HG03442 (cell line): ENCODE data around the gene C2CD3.

Experiments
- ATAC-seq: cut with Tn5 transposase; IDR thresholded peaks from one replicate; pipeline ENCODE4 v1.9.1; 2021; ENCODE audit warnings: mild to moderate bottlenecking, moderate library complexity; ENCODE audit not compliant: unreplicated experiment

C2CD3 gene, protein sequence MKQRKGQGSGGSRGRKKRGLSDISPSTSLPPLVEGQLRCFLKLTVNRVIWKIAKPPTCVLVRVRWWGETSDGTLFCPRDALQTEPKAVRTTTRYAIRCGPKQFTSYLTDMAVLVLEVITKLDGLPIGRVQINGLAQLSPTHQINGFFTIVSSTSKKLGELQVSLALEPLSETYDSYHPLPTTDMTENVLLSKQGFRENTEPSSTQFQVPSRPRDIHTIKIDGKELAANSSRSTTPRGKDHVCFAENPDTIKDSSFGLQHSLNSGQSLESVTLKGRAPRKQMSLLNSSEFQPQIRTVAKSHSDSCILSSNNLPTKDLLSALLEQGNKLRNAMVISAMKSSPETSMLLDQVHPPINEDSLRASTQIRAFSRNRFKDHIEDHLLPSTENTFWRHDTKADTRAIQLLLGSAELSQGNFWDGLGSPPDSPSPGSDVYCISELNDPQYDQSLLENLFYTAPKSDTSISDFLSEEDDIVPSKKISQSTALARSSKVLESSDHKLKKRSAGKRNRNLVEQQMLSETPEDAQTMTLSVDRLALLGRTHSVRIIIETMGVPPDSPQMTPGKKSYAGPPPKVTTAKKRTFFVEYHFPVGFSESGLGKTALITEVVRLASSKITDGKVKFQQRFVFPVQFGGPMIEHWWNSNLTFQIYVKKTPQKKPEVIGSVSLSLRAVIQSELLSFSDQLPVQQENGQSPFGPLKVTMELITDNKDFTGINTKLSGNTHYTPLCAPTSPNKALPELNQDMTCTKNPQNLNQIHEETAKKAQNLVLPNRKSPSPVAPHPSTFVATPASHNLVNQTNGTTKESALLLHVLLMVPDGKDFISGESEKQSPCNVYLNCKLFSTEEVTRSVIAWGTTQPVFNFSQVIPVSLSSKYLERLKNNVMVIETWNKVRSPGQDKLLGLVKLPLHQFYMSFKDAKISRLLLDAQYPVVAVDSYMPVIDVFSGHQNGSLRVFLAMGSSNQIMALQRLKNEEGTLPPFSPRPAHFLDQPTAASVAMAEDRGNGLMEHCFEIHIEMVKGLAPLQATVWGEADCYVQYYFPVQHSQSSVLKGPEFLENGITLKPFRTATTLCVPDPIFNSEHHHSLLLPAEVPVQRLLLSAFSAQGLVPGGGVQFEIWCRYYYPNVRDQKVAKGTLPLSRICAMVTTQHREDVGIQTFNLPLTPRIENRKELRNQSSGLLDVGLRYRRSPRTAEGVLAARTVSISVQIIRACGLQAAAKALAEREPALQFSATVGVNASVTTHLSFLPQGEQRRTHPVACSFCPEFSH (N-terminal part only)

GRCh38 chr11:74170694-74171629 is at the start of gene C2CD3, which contains the start of gene PPME1:
Gene C2CD3, minus strand, starts transcription at chr11:74171002. Its CDS starts 210 bp downstream, at chr11:74170792.
Gene PPME1, plus strand, starts transcription at chr11:74171289. Its CDS starts 133 bp downstream, at chr11:74171422.
- ATAC-seq, result peak; percentile 90

GRCh38 chr11:74220376-74220775 is 49.6 kb upstream of the C2CD3 start:
- no peak for ATAC-seq

- ATAC-seq, result no peak
These were observed 41.7 kb upstream of the C2CD3 start for GRCh38 chr11:74212533-74212932.

DNA sequence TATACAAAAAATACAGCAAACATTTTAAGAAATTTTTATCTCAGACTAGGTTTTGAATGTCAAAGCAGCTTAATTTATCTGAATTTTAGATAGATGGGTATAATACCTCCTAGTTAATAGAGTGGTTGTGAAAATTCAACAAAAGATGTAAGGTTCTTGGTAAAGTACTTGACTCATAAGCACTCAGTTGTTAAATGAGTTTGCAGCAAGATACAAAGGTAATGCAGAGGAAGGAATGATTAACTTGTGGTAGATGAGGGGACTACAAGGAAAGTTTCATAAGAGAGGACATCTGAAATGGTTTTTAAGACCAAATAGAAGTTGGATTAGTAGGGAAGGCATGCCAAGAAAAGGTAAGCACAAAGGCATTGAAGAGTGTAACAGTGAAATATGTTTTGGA is 37.7 kb upstream of the C2CD3 start:
- no peak for ATAC-seq

- ATAC-seq, result no peak
These were observed 35.9 kb upstream of the C2CD3 start for GRCh38 chr11:74206746-74207145.

- ATAC-seq, result no peak
These were observed 34.4 kb upstream of the C2CD3 start for GRCh38 chr11:74205181-74205580.

DNA sequence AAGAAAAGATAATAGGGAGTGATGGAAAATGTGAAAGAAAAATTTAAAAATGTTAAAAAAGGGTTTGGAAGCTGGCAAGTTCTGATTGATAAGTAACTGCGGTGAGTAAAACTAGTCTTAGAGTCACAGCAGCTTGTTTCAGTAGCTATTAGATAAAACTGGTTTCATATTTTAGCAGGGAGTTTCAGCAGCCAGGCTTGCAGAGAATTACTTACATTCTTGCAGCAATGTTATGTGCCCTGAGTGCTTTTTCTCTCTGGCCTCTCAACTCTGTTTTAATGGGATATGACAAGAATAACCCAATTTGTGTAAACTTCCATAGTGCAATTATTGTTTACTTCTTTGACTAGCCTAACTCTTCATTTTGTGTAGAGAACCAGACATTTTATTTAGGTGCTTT is 33.9 kb upstream of the C2CD3 start:
- no peak for ATAC-seq

- ATAC-seq, result no peak
These were observed 33.2 kb upstream of the C2CD3 start for GRCh38 chr11:74203966-74204365.

DNA sequence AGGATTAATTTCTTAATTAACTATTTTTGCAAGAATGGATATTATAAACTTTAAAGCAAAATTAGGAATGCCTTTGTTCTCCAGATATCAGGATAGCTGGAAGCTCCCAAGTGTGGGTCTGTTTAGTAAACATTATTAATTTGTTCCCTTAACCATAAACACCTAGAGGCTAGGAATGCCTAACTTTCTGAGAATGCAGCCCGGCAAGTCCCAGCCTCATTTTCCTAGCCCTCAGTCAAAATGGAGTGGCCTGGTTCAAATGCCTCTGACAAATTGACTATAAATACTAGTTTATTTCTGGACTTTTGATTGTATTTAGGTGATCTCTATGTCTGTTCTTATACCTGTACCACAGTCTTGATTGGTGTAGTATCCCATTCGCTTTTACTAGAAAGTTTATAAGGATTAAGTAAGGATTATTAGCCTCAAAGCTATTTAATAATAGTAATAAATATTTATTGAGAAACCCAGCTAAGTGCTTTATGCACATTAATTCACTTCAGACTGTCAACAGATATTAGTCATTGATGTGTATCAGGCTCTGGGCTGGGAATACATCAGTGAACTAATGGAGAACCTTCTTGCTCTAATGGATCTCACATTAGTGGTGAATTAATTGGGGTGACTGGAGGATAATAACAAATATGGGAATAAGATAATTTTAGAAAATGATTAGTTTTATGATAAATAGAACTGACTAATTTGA is 26.1 kb upstream of the C2CD3 start:
- no peak for ATAC-seq

DNA sequence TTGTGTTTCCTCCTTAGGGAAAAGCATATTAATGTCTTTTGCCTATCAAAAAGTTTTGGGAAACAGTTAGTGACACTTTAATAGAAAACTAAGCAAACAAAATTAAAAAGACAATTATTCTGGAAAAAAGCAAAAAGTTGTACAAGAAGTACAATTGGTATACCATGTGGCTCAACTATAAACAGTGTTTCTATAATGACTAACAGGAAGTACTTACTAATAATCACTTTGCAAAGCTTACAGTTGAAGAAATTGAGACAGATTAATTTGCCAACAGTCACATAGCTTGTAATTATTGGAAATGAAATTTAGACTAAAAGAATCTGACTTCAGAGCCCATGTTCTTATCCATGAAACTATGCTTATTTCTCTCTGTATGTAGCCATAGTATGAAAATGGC is 25.0 kb upstream of the C2CD3 start:
- ATAC-seq, result no peak

GRCh38 chr11:74185695-74186094 is 14.9 kb upstream of the C2CD3 start:
- ATAC-seq, result no peak

- ATAC-seq, result no peak
These were observed 14.5 kb upstream of the C2CD3 start for GRCh38 chr11:74185285-74185684.

DNA sequence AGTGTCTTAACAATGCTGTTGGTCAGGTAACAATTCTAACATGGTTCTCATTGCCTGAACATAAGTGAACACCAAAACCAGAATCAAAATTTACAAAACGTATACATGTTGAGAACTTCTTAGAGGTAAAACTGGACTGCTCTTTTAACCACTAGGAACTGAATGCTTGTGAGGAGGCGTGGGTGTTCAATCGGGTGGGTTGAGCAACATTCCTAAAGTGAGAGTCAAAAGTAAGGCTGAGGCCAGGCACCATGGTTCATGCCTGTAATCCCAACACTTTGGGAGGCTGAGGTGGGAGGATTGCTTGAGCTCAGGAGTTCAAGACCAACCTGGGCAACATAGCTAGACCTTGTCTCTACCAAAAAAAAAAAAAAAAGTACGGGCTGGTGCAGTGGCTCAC is 11.8 kb upstream of the C2CD3 start:
- no peak for ATAC-seq

DNA sequence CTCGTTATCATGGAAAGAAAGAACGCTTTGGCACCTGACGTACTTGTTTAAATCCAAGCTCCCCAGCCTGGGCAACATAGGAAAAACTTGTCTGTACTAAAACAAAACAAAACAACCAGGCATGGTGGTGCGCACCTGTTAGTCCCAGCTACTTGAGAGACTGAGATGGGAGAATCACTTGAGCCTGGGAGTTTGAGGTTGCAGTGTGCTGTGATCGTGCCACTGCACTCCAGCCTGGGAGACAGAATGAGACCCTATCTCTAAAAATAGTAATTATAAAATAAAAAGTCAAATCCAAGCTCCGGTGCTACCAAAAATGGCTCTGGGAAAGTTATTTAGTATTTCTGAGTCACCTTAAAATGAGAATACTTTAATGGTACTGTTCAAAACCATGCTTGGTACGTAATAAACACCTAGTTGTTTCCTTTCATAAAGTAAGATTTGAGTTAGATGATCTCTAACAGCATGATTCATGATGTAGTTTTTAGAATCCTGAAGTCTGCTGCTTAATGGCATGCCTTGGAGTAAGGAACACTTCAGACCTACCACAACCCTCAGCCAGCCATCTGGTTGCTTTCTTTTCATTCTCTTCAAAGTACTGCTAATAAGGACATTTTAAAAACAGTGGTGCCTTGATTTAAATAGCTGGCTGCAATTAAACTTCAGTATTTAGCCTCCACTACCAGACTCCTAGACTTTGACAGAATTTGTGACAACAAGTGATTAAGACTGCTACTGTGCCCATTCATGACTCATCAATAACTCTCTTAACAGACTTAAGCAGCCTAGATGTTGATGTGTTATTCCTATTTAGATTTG is 8.6 kb upstream of the C2CD3 start:
- ATAC-seq, result no peak

DNA sequence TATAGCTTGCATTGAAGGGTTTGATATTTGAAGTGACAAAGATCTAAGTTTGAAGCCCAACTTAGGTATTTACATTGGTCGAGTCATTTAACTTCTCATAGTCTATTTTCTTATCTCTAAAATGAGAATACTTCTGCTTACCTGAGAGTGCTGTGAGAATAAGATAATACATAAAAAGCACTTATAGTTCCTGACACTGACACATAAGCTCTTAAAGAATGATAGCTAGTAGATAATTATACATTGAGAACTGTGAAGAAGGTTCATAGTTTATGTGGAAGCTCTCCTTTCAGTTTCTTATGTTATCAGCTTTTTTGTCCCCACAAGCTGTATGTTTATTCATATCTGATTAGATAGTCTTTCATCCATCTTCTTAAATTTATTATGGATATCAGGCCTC is 5.1 kb upstream of the C2CD3 start:
- ATAC-seq, result no peak

GRCh38 chr11:74171997-74172396 is 1.2 kb upstream of the C2CD3 start:
- no peak for ATAC-seq

- no peak for ATAC-seq
These were observed 797 bp upstream of the C2CD3 start for GRCh38 chr11:74171630-74171968.

DNA sequence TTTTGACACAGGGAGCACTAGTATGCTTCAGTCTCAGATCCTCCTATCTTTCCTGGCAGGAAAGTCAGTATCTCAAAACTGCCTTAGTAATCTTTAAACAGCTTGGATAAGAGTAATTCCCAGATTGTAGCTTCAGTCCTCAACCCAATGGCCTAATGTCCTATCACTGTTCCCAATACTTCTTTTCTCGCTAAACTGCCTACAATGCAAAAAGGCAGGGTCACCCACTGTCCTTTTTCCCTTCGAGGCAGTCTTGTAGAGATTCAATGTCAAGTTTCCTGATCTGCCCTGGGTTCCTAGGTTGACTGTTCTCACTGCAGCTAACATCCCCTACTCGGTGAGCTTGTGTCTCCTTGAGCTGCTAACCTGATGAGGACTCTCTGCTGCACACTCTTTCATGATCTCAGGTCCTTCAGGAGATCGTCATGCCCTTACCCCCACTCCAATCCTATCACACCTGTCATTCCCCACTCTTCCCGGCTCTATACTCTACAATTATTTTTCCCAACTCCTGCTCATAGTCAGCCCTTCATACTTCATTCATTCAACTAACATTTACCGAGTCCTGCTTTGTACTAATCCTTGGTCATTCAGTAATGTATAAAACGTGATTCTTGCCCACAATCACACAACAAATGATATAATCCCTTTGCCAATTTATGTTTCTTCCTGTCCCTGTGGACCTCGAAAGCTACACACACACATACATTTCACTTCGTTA is 904 bp downstream of the C2CD3 start:
- ATAC-seq, result no peak
